SK-N-SH treated with all-trans-retinoic acid at 6 μM for 48 hours (cell line): ENCODE results near the gene CARD14.
"Not testable (repeated sequence)": the region's sequence is repeated elsewhere in the genome, so short reads cannot be mapped to it uniquely, and the experiment has no call there.

Experiments
- CREB5 ChIP-seq: fragments of 250-450 bp; sonication (Bioruptor Pico); IDR thresholded peaks from 2 replicates; pipeline ENCODE4 v1.5.1; 2020; ENCODE audit warnings: low read depth, mild to moderate bottlenecking, moderate library complexity
- GLIS3 ChIP-seq: fragments of 250-450 bp; sonication (Bioruptor Pico); IDR thresholded peaks from 2 replicates; pipeline ENCODE4 v1.5.0; 2020; ENCODE audit warnings: mild to moderate bottlenecking, moderate library complexity
- OSR1 ChIP-seq: fragments of 250-450 bp; sonication (Bioruptor Pico); IDR thresholded peaks from 2 replicates; pipeline ENCODE4 v1.8.0; 2022; ENCODE audit warnings: moderate library complexity, mild to moderate bottlenecking, inconsistent platforms
- ZFP3 ChIP-seq: fragments of 250-450 bp; sonication (Bioruptor Pico); IDR thresholded peaks from 2 replicates; pipeline ENCODE4 v1.5.0; 2020; ENCODE audit warnings: mild to moderate bottlenecking, moderate library complexity
- ZFP30 ChIP-seq: fragments of 450-650 bp; formaldehyde crosslinking; IDR thresholded peaks from 2 replicates; pipeline ENCODE4 v1.5.0; 2022; ENCODE audit warnings: mild to moderate bottlenecking, moderate library complexity

- not testable (repeated sequence) for TF ChIP-seq ZFP3; CREB5 (CRISPR knock-in tag); ZFP30 (CRISPR knock-in tag); GLIS3 (CRISPR knock-in tag); OSR1 (CRISPR knock-in tag)
These were observed 74.6 kb downstream of the CARD14 start for GRCh38 chr17:80244448-80244847.
